DMS114 treated with DMSO at 0.1 percent for 48 hours (cell line): ENCODE data around the gene TSPAN13.
"Not testable (repeated sequence)": the region's sequence is repeated elsewhere in the genome, so short reads cannot be mapped to it uniquely, and the experiment has no call there.

Experiments
- DNase-seq: peaks from one replicate; lab custom pipeline; 2025; ENCODE audit not compliant: unreplicated experiment; lab: John Stamatoyannopoulos, UW

The TSPAN13 gene

DNA sequence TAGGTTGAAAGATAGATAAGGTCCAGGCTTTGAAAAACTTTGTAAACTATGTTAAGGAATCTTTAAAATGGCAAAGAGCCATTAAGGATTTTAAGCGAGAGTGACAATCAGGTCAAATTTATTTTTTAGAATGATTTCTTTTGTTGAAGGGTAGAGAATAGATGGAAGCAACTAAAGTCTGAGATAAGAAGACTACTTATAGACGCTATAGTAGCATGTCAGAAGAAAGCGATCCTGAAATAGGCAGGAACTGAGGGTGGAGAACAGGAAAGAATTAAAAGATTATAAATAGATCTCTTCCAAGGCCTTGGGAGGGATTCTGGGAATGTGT is 13.0 kb upstream of the TSPAN13 start:
- DNase-seq: no peak

DNA sequence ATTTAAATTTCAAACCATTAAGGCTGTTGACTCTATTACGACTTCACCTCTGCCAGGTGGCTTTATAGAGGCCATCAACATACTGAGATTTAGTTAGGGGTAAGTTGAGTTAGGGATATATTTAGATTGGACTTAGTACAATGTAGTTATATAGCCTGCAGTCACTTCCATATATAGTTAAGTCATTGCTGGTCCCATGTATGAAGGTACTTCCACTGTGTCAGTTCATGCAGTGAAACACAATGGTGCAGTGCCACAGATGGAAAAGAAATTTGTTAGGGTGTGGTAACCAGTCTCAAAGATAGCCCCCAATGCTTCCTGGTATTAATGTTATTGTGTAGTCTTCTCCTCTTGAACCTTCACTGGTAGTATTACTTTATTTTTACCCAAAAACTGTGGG is 12.6 kb upstream of the TSPAN13 start:
- DNase-seq: no peak

- DNase-seq: no peak
Measured at GRCh38 chr7:16741676-16742075, 11.9 kb upstream of the TSPAN13 start.

- no peak for DNase-seq
Measured at GRCh38 chr7:16742547-16742946, 11.0 kb upstream of the TSPAN13 start.

GRCh38 chr7:16743236-16743635 is 10.3 kb upstream of the TSPAN13 start:
- DNase-seq: no peak

DNA sequence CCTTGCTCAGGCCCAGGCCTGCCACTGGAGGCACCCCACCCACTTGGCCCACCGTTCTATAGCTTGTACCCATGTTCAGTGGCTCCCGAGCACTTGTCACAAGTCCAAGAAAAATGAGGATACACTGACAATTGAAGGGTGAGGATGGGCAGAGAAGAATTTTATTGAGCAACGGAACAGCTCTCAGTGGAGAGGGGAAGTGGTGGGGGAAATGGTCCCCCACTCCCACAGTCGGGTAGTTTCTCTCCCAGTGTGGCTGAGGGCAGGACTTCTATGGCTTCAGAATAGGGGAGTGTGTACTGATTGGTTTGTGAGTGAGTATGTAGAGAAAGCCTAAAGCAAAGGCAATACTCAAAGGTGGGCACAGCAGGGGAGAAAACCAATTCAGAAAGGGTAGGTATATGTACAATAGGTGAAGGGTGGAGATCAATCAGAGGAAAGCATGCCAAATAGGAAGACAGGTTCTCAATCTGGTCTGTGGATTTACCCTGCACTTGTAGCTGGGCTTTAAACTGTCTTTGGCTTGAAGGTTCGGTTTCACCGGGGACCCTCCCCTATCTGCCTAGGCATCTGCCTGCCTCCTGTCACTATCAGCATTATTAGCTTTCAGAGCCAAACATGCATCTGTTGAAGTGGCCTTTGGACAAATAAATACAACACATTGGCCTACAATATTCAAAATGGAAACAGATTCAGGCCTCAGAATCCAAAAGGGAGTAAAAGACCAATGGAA is 8.9 kb upstream of the TSPAN13 start:
- DNase-seq: no peak

DNA sequence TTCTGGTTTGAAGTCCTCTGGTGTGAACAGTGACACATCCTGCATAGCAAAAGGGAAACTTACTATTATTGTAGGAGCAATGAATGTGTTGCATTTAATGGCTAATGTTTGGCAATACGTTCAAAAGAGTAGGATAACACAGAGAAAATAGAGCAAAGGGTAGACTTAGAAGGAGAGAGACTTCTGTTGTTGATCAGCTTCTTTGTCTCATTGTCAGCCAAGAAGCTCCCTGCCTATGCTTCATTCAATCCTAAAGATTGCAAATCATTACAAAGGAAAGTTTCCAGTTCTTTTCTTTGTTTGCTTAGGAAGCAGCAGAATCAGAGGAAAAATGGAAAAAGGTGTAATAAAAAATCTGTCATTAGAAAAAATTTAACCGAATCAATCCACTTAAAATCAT is 7.9 kb upstream of the TSPAN13 start:
- no peak for DNase-seq

GRCh38 chr7:16747102-16747501 is 6.5 kb upstream of the TSPAN13 start:
- DNase-seq: no peak

DNA sequence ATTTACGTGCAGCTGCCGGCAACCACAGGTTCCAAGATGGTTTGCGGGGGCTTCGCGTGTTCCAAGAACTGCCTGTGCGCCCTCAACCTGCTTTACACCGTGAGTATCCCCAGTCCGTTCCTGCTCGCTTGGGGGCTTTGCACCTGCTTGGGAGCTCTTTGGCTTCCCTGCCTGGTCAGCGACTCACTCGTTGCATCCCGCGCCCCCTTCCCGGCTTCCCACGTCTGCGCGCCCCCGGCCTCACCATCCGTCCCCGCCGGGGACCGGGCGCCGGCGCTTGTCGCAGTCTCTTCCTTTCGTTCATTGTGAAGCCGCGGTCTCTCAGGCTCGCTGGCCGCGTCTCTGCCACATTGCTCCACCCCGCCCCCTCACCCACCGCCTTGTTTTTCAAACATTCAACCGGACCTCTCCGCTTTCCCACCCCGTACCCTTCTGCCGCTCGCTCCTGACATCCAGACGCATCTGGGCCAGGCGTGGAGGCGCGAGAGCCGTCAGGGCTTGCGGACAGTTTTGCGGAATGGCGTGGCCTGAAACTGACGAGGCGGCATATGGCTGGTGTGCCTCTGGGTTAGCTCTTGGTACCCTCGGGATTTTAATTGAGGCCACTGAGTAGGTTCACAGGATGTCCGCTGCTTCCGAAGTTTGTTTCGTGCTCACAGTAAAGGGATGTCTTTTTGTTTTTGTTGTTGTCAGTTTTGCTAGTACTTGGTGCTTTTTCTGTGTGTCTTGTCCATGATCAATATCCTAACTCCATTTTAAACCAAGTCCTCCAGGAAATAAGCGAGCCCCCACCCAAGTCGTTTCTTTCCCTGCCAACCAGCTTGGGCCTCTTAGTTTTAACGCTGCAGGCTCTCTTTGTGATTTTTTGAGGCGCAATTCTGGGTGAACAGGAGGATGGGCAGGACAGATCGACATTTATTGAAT is 639 bp downstream of the TSPAN13 start:
- DNase-seq: no peak

DNA sequence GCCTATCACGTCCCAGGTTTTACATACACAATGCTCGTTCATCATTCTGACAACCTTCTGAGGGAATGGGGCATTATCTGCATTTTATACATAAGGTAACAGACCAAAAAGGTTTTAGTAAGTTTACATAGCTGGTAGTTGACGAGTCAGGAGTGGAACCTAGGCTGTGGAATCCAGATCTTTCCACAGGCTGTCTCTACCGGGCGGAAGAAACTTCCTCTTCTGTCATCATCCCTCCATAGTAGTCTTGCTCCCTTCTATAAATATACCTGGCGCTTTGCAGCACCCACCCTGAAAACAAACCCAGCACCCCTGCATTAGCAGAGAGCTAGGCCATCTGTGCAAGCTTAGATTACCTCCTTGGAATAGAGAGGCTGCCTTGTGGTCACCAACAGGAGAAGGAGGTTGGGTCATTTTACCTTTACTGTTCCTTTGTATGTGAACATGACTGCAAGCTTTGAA is 1.3 kb downstream of the TSPAN13 start:
- DNase-seq: no peak

- no peak for DNase-seq
Measured at GRCh38 chr7:16755397-16755796, 1.8 kb downstream of the TSPAN13 start.

DNA sequence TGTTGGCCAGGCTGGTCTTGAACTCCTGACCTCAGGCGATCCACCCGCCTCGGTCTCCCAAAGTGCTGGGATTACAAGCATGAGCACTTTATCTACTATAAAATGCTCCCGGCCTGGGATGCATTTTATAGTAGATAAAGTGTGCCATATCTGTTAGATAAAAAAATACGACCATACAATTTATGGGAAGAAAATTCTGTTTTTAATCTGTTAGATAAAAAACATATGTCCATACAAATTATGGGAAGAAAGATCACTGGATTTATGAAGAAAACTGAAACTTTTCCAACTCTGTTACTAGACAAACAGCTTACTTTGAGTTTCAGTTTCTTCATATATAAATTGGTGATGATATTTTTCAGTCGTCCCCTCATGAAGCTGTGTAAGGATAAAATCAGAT is 4.5 kb downstream of the TSPAN13 start:
- no peak for DNase-seq

- no peak for DNase-seq
Measured at GRCh38 chr7:16758631-16759611, 5.4 kb downstream of the TSPAN13 start.

- DNase-seq: no peak
Measured at GRCh38 chr7:16759840-16760239, 6.3 kb downstream of the TSPAN13 start.

GRCh38 chr7:16762177-16762576 is 8.6 kb downstream of the TSPAN13 start:
- no peak for DNase-seq

DNA sequence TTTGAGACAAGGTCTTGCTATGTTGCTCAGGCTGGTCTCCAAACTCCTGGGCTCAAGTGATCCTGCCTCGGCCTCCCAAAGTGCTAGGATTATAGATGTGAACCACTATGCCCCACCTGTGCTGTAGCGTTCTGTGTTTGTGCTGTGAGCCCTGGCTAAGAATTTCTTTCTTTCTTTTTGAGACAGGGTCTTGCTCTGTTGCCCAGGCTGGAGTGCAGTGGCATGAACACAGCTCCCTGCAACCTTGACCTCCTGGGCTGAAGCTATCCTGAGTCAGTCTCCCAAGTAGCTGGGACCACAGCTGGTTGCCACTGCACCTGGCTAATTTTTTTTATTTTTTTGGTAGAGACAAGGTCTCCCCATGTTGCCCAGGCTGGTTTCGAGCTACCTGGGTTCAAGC is 11.4 kb downstream of the TSPAN13 start:
- DNase-seq: no peak

DNA sequence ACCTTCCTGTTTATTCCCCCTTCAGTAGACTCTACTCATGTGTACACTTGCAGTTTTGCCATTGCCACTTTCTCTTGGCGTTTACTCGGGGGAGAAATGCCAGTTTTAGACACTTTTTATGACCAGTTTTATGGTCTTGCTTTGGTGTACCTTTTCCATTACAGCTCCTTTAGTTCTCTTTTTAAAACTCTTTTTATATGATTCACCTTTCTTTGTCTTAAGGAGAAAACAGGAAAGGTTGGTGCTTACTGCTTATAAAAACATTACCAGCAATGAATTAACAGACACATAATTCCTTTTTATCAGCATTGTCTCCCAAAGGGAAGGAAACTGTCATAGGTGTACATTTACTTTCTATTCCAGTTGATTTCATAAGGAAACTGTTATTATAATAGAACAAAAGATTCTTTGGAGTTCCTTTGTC is 11.9 kb downstream of the TSPAN13 start:
- DNase-seq: no peak

DNA sequence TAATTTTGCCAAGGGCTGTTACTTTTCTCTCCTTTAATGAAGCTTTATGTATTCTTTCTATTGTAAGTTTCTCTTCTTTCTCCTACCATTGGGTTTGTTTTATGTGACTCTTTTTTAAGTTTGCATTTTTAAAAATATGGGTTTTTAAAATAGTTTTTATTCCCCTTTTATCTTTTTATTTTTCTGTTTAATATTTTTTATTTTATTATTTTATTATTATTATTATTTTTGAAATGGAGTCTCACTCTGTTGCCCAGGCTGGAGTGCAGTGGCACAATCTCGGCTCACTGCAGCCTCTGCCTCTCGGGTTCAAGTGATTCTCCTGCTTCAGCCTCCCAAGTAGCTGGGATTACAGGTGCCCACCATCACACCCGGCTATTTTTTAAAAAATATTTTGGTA is 16.4 kb downstream of the TSPAN13 start:
- not testable (repeated sequence) for DNase-seq

- no peak for DNase-seq
Measured at GRCh38 chr7:16770657-16771329, 17.2 kb downstream of the TSPAN13 start.

DNA sequence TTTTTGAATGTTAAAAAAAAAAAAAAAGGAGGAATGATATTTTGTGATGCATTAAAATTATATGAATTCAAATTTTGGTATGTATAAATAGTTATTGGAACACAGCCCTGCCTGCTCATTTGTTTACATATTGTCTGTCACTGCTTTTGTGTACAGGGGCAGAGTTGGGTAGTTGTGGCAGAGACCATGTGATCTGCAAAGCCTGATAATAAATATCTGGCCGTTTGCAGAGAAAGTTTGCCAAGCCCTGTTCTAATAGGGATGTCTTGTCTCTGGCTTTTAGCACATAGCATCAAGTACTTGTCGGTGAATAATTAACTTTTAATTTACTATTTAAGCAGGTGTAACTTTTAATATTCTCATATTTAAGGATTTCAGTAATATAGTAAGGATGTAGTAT is 19.8 kb downstream of the TSPAN13 start:
- DNase-seq: no peak

GRCh38 chr7:16773884-16774283 is 20.3 kb downstream of the TSPAN13 start:
- DNase-seq: no peak
